ENCODE measurements around the gene SNX22. TPM values are rescaled to one million over a fixed set of nuclear protein-coding genes. Genes with fewer than 3 reads are reported as not detected.

The SNX22 gene
- total and polyA plus RNA-seq, 2 of the 8 experiments (the other 6 are each of a cell fraction or from before 2014, with no cell fraction given), result 4.9 TPM

DNA sequence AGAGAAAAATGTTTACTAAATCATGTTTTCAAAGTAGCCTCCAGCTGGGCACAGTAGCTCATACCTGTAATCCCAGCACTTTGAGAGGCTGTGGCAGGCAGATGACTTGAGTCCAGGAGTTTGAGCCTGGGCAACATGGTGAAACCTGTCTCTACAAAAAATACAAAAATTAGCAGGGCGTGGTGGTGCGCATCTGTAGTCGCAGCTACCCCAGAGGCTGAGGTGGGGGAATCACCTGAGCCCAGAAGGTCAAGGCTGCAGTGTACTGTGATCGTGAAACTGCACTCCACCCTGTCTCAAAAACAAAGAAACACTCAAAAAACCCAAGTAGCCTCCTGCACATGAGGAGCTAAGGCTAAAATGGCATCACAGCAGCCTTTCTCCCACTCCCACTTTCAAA, 12.9 kb downstream of the SNX22 start:
- FAIRE-seq, result no peak
- no peak overlapping the region for H3K23ac ChIP-seq (ENCODE audit: insufficient read length)

More for the DNA sequence above, 12.9 kb downstream of the SNX22 start:
- H4K91ac ChIP-seq (replicated peaks; ENCODE audit: insufficient read length, low read length), result no peak overlapping the region
- H3K79me2 ChIP-seq (ENCODE audit: control insufficient read depth in 1 of 2, insufficient read depth in 2 of 2, low read length in 2 of 2), result peaks cover 0 to 9% of the 10 kb centered on the region in 2 experiments; a peak in 2 of 4 replicates
- H3K4ac ChIP-seq (replicated peaks; ENCODE audit: insufficient read length, low read depth, low read length), result no peak overlapping the region
- H3K4me2 ChIP-seq (ENCODE audit: insufficient read depth in 1 of 2, low read depth in 2 of 2, low read length in 2 of 2), result peak overlapping the region in 1 of 2 experiments; percentile 81; a peak in 1 of 4 replicates
- H2AK5ac ChIP-seq (ENCODE audit: low read depth, low read length), result no peak overlapping the region
- CTCF ChIA-PET (ENCODE audit: partially characterized antibody), result interaction anchor here (0.6 to 1.4 kb wide), 4 partner anchors 11 to 713 kb away, joined by 3 to 5 read pairs (median 4); no protein-coding TSS in a partner anchor
- no peaks in the 10 kb centered on the region for H3K79me1 ChIP-seq (ENCODE audit: low read depth, low read length)
- no peak overlapping the region for H3K4me3 ChIP-seq (ENCODE audit: extremely low read depth in 1 of 4, insufficient read depth in 2 of 4, low read depth in 3 of 4, low read length in 4 of 4)
- H4K20me1 ChIP-seq (replicated peaks in 1 of 2; ENCODE audit: control insufficient read depth in 1 of 2, insufficient read depth in 2 of 2, low read length in 2 of 2), result peaks cover 0 to 5% of the 10 kb centered on the region in 2 experiments
- POLR2A ChIA-PET (ENCODE audit: partially characterized antibody), result interaction anchor here (3.5 kb wide), 1 partner anchor 11 kb away, joined by 34 read pairs; no protein-coding TSS in a partner anchor
- H3K36me3 ChIP-seq (ENCODE audit: control insufficient read depth in 2 of 4, insufficient read depth in 4 of 4, low read length in 3 of 4), result peaks cover 7 to 14% (median 11%) of the 10 kb centered on the region in 4 experiments
- H2BK20ac ChIP-seq (ENCODE audit: low read length), result no peak overlapping the region
- peaks cover 0 to 13% (median 5%) of the 10 kb centered on the region in 4 experiments for H3K4me1 ChIP-seq (replicated peaks in 1 of 4; ENCODE audit: control insufficient read depth in 3 of 4, insufficient read depth in 4 of 4, low read length in 3 of 4)
- no peak overlapping the region for H3K27ac ChIP-seq (ENCODE audit: low read depth, low read length)
- no peak overlapping the region for H3K18ac ChIP-seq (ENCODE audit: extremely low read depth, low read length)
- H2BK5ac ChIP-seq (ENCODE audit: low read depth, low read length), result no peak overlapping the region
- H3K23me2 ChIP-seq (ENCODE audit: low read depth, low read length), result peaks cover 3% of the 10 kb centered on the region; the same call in 1 of the 2 replicates
- H2BK15ac ChIP-seq (ENCODE audit: low read length), result no peak overlapping the region
- no peak overlapping the region for H3K14ac ChIP-seq (ENCODE audit: insufficient read length)
- no peaks in the 10 kb centered on the region for H3K27me3 ChIP-seq (replicated peaks in 1 of 4; ENCODE audit: control insufficient read depth in 3 of 4, extremely low read depth in 1 of 4, insufficient read depth in 3 of 4, low read length in 3 of 4)
- H3K9ac ChIP-seq (replicated peaks in 1 of 4; ENCODE audit: extremely low read depth in 1 of 4, low read depth in 3 of 4, low read length in 3 of 4), result 0 out of 7 replicates have a peak overlapping the region, but pooled peaks of 1 of the 4 experiments have one; percentile 30
- H3K56ac ChIP-seq (replicated peaks; ENCODE audit: insufficient read length, low read depth, low read length), result no peak overlapping the region
- H2AFZ ChIP-seq (ENCODE audit: low read length), result no peak overlapping the region
- H3K9me3 ChIP-seq (ENCODE audit: insufficient read depth in 2 of 2, low read depth in 1 of 2, low read length in 1 of 2), result no peaks in the 10 kb centered on the region
- no peak overlapping the region for H4K5ac ChIP-seq (ENCODE audit: insufficient read length, low read depth, low read length)
- WGBS, 2 experiments (ENCODE audit: extremely low coverage in 1 of 2, insufficient coverage in 1 of 2, insufficient read length in 1 of 2, insufficient replicate concordance in 2 of 2, low coverage in 1 of 2, low lambda C conversion rate in 2 of 2, missing lambda C conversion rate in 1 of 2), result 97% methylated on average over 4 of the region's 4 CpGs; no CpG with 5 or more reads in 1 of the 2 experiments
- no peak for TF ChIP-seq CHD1 (IDR thresholded peaks at IDR 0.05; ENCODE audit: low read depth, low read length)
- TF ChIP-seq TAF7 (optimal IDR thresholded peaks at IDR 0.05; ENCODE audit: borderline replicate concordance, low read depth, low read length), result no peak
- TF ChIP-seq CBX5 (IDR thresholded peaks at IDR 0.05; ENCODE audit: low read depth, low read length), result no peak
- no peak for TF ChIP-seq TAF1 (IDR thresholded peaks at IDR 0.05; ENCODE audit: low read depth, low read length)
- TF ChIP-seq NANOG (IDR thresholded peaks at IDR 0.05; ENCODE audit: insufficient read depth, low read depth, low read length, poor library complexity, severe bottlenecking), result no peak
- no peak for TF ChIP-seq FOSL1 (IDR thresholded peaks at IDR 0.05; ENCODE audit: insufficient read depth, low read depth, low read length)
- DNase-seq (ENCODE audit: low read depth in 1 of 2, low spot score in 2 of 2), result no peak
- no peak overlapping the region for H4K8ac ChIP-seq (ENCODE audit: extremely low read depth, insufficient read depth, low read length)
- no peak overlapping the region for H2BK120ac ChIP-seq (replicated peaks; ENCODE audit: low read depth, low read length)
- H2BK12ac ChIP-seq (ENCODE audit: low read depth, low read length), result no peak overlapping the region
